ENCODE measurements around the gene POLR2E. TPM values are rescaled to one million over a fixed set of nuclear protein-coding genes. Genes with fewer than 3 reads are reported as not detected.

POLR2E gene
- total RNA-seq, 4 donors from 2014 or later, result 151 to 216 (median 188) TPM

- ATAC-seq (ENCODE audit: low FRiP score) (no peak), DNase-seq (ENCODE audit: low spot score) (no peak)
- TF ChIP-seq CTCF (IDR thresholded peaks at IDR 0.05), result no peak
Measured at GRCh38 chr19:1052349-1052975, 42.7 kb downstream of the POLR2E start.

GRCh38 chr19:1051791-1052190 is 43.4 kb downstream of the POLR2E start:
- ATAC-seq (ENCODE audit: low FRiP score) (no peak), DNase-seq (ENCODE audit: low spot score) (no peak)

GRCh38 chr19:1050989-1051788 is 44.0 kb downstream of the POLR2E start:
- ATAC-seq (ENCODE audit: low FRiP score) (no peak), DNase-seq (ENCODE audit: low spot score) (no peak)
- TF ChIP-seq CTCF (IDR thresholded peaks at IDR 0.05), result no peak

More at GRCh38 chr19:1051791-1052190, 43.4 kb downstream of the POLR2E start:
- TF ChIP-seq CTCF (IDR thresholded peaks at IDR 0.05), result no peak

GRCh38 chr19:1049800-1050199 is 45.4 kb downstream of the POLR2E start:
- TF ChIP-seq CTCF (IDR thresholded peaks at IDR 0.05), result no peak
- ATAC-seq (ENCODE audit: low FRiP score) (no peak), DNase-seq (ENCODE audit: low spot score) (no peak)

- no peak for DNase-seq (ENCODE audit: low spot score)
- no peak for TF ChIP-seq CTCF (IDR thresholded peaks at IDR 0.05)
Measured at GRCh38 chr19:1049106-1049505, 46.1 kb downstream of the POLR2E start.

GRCh38 chr19:1047696-1048147 is 47.5 kb downstream of the POLR2E start:
- no peak for ATAC-seq (ENCODE audit: low FRiP score)
- DNase-seq (ENCODE audit: low spot score), result no peak
- TF ChIP-seq CTCF (IDR thresholded peaks at IDR 0.05), result no peak

More at GRCh38 chr19:1049106-1049505, 46.1 kb downstream of the POLR2E start:
- ATAC-seq (ENCODE audit: low FRiP score), result no peak

All from omental fat pad (tissue), 4 donors.